Sigmoid colon (tissue), 4 donors: ENCODE measurements around the gene MYO1F.

Experiments used
- POLR2A ChIP-seq, 2 donors: fragments of 450-650 bp; IDR thresholded peaks; one replicate each; pipeline ENCODE4 v1.6.1; 2016; ENCODE audit warnings: antibody characterized with exemption in 2 of 2, mild to moderate bottlenecking in 2 of 2, moderate library complexity in 2 of 2
- POLR2AphosphoS5 ChIP-seq, 4 donors: sonication (generic); formaldehyde crosslinking; IDR thresholded peaks; one replicate each; pipeline ENCODE4 v1.6.1; 2017; ENCODE audit warnings: antibody characterized with exemption in 4 of 4
- TF ChIP-seq, protein P1 (sequence below), 4 experiments: fragments of 450-650 bp in 3 of 4; fragments of 200-600 bp in 1 of 4; IDR thresholded peaks; one replicate each; pipeline ENCODE4 v1.5.1; 2016 to 2019; ENCODE audit warnings: antibody characterized with exemption in 4 of 4, mild to moderate bottlenecking in 3 of 4, moderate library complexity in 2 of 4

DNA sequence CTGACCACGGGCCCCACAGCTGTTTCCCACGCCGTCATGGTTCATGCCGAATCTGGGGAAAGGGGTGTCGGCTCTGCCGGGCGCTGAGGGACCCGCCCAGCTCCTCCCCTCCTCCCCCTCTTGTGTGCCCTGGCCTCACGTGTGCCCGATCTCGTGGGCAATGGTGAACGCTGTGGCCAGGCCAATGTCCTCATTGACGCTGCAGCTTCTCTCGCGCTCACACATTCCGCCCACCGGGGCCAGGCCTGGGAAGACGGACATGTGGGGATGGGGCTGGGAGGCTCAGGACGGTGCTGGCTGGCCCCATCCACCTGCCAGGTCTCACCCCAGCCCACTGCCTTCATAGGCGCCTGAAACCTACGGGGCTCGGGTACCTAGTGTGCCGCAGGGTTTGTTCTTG is 18.9 kb upstream of the MYO1F start:
- TF ChIP-seq POLR2AphosphoS5 (IDR thresholded peaks at IDR 0.05) = no peak
- TF ChIP-seq POLR2A (IDR thresholded peaks at IDR 0.05) = no peak
- TF ChIP-seq, protein P1, sequence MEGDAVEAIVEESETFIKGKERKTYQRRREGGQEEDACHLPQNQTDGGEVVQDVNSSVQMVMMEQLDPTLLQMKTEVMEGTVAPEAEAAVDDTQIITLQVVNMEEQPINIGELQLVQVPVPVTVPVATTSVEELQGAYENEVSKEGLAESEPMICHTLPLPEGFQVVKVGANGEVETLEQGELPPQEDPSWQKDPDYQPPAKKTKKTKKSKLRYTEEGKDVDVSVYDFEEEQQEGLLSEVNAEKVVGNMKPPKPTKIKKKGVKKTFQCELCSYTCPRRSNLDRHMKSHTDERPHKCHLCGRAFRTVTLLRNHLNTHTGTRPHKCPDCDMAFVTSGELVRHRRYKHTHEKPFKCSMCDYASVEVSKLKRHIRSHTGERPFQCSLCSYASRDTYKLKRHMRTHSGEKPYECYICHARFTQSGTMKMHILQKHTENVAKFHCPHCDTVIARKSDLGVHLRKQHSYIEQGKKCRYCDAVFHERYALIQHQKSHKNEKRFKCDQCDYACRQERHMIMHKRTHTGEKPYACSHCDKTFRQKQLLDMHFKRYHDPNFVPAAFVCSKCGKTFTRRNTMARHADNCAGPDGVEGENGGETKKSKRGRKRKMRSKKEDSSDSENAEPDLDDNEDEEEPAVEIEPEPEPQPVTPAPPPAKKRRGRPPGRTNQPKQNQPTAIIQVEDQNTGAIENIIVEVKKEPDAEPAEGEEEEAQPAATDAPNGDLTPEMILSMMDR (IDR thresholded peaks at IDR 0.05) = no peak
